Left renal cortex interstitium (tissue), 4 donors: ENCODE results near the gene MOSPD3. TPM values are rescaled to one million over a fixed set of nuclear protein-coding genes. Genes with fewer than 3 reads are reported as not detected.

Experiments
- DNase-seq, 4 donors: peaks; one replicate each; pipeline ENCODE4 v3.0.0-alpha.2; 2013; ENCODE audit warnings: low read depth in 4 of 4, low spot score in 2 of 4, missing footprints in 1 of 4
- polyA plus RNA-seq, 4 donors: library from polyadenylated mRNA; unstranded; fragments of 120-200 nt; gene quantifications; one replicate each; pipeline ENCODE4 v1.2.1, GENCODE V29; 2013; ENCODE audit not compliant: insufficient read length in 4 of 4

MOSPD3 gene
- polyA plus RNA-seq, 4 donors: 22.9 to 35.8 (median 29.9) TPM

DNA sequence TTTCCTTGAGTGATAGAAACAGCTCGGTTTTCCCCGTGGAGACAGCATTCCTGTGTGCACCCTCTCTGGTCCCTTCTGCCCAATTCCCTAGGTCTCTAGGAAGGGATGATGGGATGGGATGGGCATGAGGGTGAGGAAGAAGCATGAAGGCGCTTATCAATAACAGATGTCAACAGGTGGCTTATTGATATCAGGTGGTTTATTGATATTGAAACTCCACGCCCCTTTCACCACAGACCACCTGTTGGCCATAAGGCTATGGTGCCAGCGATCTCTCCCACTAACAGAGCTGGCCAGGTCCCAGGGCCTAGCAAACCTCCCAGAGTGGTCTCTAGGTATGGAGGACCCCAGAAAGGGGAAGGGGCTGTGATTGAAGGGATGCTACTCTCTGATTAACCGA is 7.9 kb downstream of the MOSPD3 start:
- DNase-seq: no peak

DNA sequence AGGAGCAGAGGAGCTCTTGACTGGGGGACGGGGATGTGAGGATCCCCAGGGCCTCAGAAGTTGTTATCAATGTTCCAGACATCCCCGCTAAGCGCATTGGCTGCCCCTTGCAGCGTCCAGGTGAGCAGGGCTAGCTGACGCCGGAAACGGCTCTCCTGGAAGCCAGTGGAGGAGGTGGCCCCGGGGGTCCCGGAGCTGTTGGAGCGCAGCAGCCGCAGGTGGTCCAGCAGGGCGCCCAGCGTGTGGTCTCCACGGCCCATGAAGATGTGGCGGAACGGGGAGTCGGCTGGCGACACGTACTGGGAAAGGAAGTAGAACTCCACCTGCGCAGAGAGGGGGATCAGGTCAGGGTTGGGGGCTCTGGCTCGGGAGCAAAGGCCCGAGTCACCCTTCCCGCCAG is 8.5 kb downstream of the MOSPD3 start:
- DNase-seq: no peak

GRCh38 chr7:100621554-100621953 is 9.2 kb downstream of the MOSPD3 start:
- DNase-seq: no peak

DNA sequence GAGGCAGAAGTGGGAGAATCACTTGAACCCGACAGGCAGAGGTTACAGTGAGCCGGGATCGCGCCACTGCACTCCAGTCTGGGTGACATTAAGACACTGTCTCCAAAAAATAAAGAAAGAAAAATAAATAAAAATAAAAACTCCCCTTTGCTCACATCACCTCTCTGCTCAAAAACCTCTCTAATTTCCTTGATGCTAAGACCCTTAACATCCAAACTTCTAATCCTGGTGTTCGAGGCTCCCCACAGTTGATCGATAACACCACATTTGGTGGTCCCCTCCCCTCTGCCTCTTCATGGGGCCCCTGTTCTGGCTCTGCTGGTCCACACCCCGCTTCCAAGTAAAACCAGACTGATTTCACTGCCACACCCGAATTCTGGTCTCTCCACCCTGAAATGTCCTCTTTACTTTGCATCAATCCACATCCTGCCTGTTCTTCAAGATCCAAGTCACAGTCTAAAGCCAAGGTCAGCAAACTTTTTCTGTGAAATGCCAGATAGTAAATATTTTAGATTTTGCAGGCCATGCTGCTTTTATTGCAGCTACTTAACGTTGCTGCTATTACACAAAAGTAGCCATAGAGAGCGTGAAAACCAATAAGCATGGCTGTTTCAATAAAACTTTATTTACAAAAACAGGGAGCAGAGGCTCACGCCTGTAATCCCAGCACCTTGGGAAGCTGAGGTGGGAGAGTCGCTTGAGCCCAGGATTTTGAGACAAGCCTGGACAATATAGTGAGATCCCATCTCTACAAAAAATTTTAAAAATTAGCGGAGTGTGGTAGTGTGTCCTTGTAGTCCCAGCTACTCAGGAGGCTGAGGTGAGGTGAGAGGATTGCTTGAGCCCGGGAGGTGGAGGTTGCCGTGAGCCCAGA is 11.8 kb downstream of the MOSPD3 start:
- no peak for DNase-seq

GRCh38 chr7:100626055-100626454 is 13.7 kb downstream of the MOSPD3 start:
- DNase-seq: no peak

GRCh38 chr7:100626530-100627237 is 14.3 kb downstream of the MOSPD3 start:
- no peak for DNase-seq

DNA sequence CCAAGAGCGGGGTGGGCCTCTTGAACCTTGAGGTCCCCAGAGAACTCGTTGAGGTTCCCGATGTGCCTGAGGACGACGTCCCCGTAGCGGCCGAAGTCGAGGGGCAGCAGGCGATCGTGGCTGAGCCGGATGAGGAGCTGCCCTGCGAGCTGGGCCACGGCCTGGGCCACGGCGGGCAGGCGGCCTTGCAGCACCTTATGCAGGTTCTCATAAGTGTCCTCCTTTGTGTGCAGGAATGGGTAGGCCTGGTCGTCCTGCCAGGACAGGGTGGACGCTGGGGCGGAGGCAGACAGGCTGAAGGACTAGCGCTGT is 14.9 kb downstream of the MOSPD3 start:
- no peak for DNase-seq

DNA sequence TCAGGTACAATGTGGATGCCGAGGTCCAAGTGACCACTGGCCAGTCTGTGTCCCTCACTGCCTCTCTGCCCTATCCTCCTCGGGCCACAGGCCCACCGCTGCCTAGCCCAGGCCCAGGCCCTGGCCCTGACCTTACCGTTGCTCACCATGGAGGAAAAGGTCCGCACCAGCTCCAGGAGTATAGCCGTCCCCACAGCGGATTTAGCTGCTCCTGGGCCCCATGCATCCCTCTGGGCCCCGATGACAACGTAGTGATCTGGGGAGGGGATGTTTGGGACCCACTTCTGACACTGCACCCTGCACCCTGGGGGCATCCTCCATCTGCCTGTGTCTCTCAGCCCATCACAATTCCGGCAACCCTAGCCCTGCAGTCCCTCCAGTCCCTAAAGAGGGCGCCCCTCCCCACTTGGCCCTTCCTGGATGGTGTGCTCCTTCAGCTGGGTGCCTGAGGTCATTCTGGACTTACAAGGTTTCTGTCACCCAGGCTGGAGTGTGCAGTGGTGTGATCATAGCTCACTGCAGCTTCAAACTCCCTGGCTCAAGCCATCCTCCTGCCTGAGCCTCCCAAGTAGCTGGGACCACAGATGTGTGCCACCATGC is 16.9 kb downstream of the MOSPD3 start:
- no peak for DNase-seq

DNA sequence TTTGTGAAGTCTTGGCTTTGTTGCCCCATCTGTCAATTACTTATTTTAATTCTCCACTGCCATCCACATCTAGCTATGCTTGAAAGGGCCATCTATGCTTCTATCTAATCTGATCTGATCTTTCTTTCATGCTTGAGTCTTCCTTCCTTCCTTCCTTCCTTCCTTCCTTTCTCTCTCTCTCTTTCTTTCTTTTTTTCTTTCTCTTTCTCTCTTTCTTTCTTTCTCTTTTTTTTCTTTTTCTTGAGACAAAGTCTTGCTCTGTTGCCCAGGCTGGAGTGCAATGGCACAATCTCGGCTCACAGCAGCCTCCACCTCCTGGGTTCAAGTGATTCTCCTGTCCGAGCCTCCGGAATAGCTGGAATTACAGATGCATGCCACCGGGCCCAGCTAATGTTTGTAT is 17.7 kb downstream of the MOSPD3 start:
- no peak for DNase-seq

DNA sequence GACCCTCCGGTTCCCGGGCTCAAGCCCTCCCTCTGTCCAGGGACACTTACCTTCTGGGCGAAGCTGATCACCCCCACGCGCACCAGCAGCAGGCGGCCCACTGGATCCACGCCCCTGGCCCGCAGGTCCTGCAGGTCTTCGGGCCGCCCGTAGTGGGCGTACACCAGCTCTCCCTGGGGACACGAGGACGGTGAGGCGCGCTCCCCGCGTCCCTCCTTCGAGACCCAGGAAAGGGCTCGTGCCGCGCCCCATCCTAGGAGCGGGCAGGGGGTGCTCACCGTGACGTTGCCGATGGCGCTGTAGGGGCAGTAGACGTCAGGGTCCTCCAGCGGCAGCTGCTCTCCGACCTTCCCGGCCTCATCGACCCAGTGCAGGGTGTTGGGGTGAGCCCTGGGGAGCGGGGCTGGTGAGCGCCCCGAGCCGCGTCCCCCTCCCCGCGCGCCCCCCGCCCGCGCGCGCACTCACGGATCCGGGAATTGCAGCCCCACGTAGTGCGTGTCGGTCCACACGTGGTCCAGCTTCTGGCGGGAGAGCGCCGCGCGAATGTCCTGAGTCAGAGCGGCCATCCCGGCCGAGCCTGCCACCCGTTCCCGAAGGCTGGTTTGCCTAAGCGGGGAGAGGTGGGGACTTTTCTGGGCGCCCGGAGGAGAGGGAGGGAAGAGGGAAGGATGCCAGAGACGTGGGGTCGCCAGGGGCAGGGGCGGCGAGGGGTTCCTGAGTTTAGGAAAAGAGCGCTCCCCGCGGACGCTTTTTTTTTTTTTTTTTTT is 20.8 kb downstream of the MOSPD3 start:
- DNase-seq: no peak

DNA sequence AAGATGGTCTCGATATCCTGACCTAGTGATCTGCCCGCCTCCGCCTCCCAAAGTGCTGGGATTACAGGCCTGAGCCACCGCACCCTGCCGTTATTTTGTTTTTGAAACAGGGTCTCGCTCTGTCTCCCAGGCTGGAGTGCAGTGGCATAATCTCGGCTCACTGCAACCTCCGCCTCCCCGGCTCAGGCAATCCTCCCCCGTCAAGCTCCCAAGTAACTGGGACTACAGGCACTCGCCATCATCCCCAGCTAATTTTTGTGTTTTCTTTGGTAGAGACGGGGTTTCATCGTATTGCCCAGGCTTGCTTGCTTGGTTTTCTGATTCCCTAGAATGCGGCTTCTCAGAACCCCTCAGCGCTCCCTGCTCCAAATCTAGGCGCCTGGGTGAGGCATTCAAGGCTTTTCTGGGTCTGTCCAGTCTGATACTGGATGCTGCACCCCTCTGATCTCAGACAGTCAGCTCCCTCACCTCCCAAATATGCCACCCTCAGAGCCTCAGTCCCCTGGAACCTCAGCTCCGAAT is 27.7 kb downstream of the MOSPD3 start:
- DNase-seq: no peak

DNA sequence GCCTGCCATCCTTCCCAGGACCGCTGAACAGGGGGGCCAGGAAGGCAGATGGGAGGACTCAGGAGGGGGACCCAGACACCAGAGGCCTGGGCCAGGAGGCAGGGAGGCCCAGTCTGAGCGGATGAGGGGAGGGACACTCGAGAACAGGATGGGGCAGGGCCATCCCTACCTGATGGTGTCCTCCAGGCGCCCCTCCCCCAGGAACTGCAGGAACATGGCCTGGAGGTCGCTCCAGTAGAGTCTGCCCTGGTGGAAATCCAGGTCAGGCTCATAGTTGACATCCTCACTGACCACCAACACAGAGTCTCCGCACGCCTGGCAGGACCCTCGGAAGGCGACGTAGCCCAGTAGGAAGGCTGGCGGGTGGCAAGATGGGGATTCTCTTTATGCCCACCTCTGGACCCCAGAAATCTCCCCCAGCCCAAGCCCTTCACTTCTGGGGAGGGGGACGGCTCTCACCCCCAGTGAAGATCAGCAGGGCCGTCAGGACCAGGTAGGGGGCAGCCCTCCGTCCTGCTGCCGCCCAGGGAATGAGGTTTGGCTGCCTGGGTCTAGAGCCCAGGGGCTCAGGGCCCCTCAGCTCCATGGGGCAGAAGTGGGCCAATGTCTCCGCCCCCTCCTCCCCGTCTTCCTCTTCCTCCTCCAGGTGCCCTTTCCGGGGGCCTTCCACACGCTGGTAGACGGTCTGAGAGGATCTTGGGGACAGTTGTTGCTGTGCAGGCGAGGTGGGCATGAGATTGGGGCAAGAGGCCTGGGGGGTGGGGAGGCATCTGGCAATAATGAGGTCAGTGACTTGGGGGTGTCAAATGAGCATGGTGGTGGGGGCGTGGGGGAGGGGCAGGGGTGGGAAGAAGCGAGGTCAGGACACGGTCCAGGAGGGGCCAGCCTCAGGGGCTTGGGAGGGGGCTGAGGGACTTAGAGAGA is 28.4 kb downstream of the MOSPD3 start:
- no peak for DNase-seq

DNA sequence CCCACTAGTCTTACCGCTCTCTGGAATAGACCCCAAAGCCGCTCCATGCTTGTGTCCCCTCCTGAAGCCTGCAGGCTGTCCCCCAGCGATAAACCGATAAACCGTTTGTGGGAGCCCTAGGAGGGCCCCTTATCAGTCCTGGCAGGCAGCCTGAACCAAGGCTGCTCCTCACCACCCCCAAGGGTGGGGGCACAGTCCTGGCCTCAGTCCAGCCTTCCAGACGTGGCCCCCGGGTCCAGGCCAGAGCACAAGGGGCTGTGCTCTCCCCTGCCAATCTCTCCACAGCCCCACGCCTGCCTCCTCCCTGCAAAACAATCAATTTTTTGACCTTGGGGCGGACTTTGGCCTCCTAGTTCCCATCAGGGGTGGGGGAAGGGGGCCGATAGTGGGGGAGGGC is 29.1 kb downstream of the MOSPD3 start, which contains the start of gene TFR2:
Gene TFR2, minus strand, starts transcription at position 90 of the 397 bp plus-strand sequence. Its CDS starts 43 bp downstream, at position 47.
- DNase-seq: no peak

DNA sequence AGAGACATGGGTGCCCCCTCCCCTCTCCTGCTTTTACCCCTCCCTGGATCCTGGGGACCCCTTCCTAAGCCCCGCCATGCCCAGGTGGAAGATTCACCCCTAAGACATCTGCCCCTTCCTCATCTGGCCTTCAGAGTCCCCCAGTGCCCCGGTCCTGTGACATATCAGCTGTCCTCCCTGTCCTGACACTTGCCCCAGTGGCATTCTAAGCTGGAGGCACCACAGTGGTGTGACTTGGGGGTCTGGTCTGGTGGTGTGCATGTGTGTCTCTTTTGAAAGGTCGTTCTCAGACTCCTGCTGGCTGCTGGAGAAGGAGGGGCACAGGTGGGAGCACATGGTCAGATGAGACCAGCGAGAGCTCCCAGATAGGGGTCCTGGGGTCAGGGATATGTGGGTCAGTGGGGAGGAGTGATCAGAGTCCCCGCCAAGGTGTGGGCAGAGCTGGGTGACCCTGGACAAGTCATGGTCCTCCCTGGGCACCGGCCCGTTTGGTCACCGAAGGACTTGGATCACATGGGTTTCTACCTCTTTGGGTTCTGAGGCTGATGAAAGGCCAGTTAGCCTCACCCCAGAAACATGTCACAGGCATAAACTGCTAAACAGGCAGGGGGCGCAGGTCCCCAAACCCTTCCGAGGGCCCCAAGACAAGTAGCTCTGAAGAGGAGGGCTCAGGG is 29.7 kb downstream of the MOSPD3 start:
- DNase-seq: no peak

DNA sequence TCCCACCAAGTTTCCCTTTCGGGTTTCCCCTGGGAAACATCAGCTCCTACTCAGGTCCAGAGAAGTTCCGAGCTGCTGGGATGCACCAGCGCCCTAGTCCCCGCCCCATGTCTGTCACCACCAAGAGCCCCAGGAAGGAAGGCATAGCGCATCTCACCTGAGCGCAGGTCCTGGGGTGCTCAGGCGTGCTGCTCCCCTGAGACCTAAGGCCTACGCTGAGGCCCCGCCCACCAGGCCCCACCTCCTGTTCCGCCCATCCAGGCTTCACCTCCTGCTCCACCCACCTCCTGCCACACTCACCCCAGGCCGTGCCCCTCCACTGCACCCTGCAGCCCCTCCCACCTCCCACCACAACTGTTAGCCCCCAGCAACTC is 30.2 kb downstream of the MOSPD3 start:
- DNase-seq: no peak

DNA sequence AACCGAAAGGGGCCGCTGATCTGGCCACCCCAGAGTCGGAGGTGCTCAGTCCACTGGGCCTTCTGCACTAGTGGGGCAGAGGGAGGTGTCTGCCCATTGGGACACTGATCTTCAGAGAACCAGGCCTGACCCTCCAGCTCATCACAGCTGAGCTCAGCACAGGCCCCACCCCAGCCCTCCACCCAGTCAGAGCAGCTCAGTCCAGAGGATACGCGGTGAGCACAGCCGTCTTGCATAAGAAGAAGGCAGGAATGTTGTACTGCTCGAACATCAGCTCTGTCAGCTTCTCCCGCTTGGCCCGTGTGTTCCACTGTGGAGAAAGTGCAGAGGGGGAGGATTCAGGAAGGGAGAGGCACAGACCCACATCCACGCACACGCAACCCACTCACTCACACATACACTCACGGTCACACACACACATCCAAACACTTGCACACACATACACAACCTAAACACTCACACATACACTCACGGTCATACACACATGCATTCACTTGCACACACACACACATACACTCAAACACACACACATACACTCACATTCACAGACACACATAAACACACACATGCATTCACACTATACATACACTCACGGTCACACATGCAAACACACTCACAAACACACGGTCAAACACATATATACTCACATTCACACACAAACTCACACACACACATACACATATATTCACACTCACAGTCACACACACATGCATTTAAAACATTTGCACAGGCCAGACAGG is 37.7 kb downstream of the MOSPD3 start:
- no peak for DNase-seq

DNA sequence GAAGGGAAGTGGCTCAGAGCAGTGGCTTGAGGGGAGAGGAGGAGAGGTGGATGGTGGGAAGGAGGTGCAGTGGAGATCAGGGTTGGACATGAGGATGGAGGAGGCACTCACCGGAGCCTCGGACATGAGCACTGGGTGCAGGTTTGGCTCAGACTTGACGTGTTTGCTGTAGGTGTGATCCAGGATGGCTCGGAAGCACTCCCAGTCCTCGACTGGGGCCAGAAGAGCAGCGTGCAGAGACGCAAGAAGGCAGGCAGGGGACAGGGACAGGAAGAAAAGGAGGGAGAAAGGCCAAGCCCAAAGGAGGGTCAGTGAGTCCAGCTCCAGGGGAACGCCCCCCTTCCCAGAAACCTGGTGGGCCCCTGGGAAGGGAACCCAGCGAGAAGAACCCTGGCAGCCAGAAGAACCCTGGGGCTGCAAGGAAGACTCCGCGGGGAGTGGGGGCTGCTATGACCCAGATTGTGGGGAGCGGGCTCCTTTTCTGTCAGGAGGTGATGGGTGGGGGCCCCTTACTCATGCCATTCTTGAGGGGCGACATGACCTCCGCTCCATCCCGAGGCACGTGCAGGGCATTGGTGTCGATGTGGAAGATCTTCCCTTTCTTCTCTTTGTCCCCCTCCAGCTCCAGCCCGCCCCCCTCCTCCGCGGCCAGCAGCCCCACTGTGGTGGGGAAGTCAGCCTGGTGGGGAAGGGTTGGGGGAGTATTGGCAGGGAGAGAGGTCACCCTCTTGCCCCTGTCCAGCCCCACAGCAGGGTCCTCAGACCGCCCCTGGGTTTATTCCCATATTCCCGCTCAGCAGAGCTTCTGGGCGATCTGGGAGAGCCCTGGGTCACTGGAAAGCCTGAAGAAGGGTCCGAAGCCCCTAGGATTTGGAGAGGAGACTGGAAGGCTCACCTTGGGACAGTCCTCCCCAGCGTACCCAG is 42.8 kb downstream of the MOSPD3 start:
- DNase-seq: no peak
